DND-41 (cell line): ENCODE measurements around the gene ABRACL.
"Not testable (repeated sequence)": the region's sequence is repeated elsewhere in the genome, so short reads cannot be mapped to it uniquely, and the experiment has no call there.

Experiments
- ATAC-seq: fragments of 200-7000 bp; cut with Tn5 transposase; 3 replicates; pipeline ENCODE4 v1.9.1; 2021; ENCODE audit warnings: low read depth; ENCODE audit not compliant: insufficient read depth
- DNase-seq: peaks from one replicate; pipeline ENCODE4 v3.0.0-alpha.2; 2020
- H2AFZ ChIP-seq: 2 replicates; pipeline ENCODE4 v1.6.0; 2012; ENCODE audit warnings: low read depth, low read length
- H3K27ac ChIP-seq: 2 replicates; pipeline ENCODE4 v1.5.1; 2012; ENCODE audit warnings: low read length, inconsistent platforms
- H3K27me3 ChIP-seq: fragments of 200-600 bp; sonication (generic); 2 replicates; pipeline ENCODE4 v1.6.0; 2012; ENCODE audit warnings: low read length, mild to moderate bottlenecking, inconsistent platforms; ENCODE audit not compliant: insufficient read depth, poor library complexity
- H3K36me3 ChIP-seq: 2 replicates; pipeline ENCODE4 v1.5.1; 2012; ENCODE audit warnings: low read length, inconsistent platforms; ENCODE audit not compliant: insufficient read depth
- H3K4me1 ChIP-seq: 2 replicates; pipeline ENCODE4 v1.5.1; 2012; ENCODE audit warnings: mild to moderate bottlenecking, low read length; ENCODE audit not compliant: insufficient read depth
- H3K4me2 ChIP-seq: 2 replicates; pipeline ENCODE4 v1.6.0; 2012; ENCODE audit warnings: mild to moderate bottlenecking, moderate library complexity, low read length, inconsistent platforms; ENCODE audit not compliant: insufficient read depth
- H3K4me3 ChIP-seq, 2 experiments: fragments of 200-600 bp in 1 of 2; shearing (Covaris generic) in 1 of 2; 2 replicates each; pipeline ENCODE4 v1.5.1; 2012 to 2016; ENCODE audit warnings: inconsistent platforms in 2 of 2, low read length in 2 of 2, mild to moderate bottlenecking in 2 of 2, low read depth in 1 of 2, moderate library complexity in 1 of 2
- H3K79me2 ChIP-seq: 2 replicates; pipeline ENCODE4 v1.6.0; 2012; ENCODE audit warnings: low read length, inconsistent platforms; ENCODE audit not compliant: insufficient read depth
- H3K9ac ChIP-seq: 2 replicates; pipeline ENCODE4 v1.6.0; 2012; ENCODE audit warnings: low read depth, mild to moderate bottlenecking, inconsistent platforms, low read length, moderate library complexity
- H3K9me3 ChIP-seq: 2 replicates; pipeline ENCODE4 v1.5.1; 2012; ENCODE audit warnings: low read length, moderate library complexity, mild to moderate bottlenecking, inconsistent platforms; ENCODE audit not compliant: insufficient read depth, severe bottlenecking
- H4K20me1 ChIP-seq: 2 replicates; pipeline ENCODE4 v1.6.0; 2012; ENCODE audit warnings: low read length; ENCODE audit not compliant: insufficient read depth
- CTCF ChIP-seq: IDR thresholded peaks from 2 replicates; pipeline ENCODE4 v1.5.1; 2012; ENCODE audit warnings: borderline replicate concordance, low read length, moderate library complexity, mild to moderate bottlenecking; ENCODE audit not compliant: poor library complexity, severe bottlenecking; ENCODE audit errors: extremely low read depth
- EZH2 ChIP-seq: IDR thresholded peaks from 3 replicates; pipeline ENCODE4 v1.6.1; 2012; ENCODE audit warnings: borderline replicate concordance, low read depth, mild to moderate bottlenecking, moderate library complexity, low read length, inconsistent platforms; ENCODE audit not compliant: severe bottlenecking

ABRACL gene

GRCh38 chr6:139044250-139044649, 15.7 kb downstream of the ABRACL start:
- H4K20me1 ChIP-seq, result peaks cover 7% of the 10 kb centered on the region; the same call in 1 of the 2 replicates
- DNase-seq (no peak), ATAC-seq (no peak)
- H3K4me1 ChIP-seq, result no peaks in the 10 kb centered on the region
- H3K36me3 ChIP-seq, result peaks cover 46% of the 10 kb centered on the region
- no peak overlapping the region for H3K4me2 ChIP-seq
- no peak overlapping the region for H3K27ac ChIP-seq
- H3K79me2 ChIP-seq, result no peaks in the 10 kb centered on the region
- no peak overlapping the region for H3K4me3 ChIP-seq
- no peaks in the 10 kb centered on the region for H3K27me3 ChIP-seq
- no peak overlapping the region for H2AFZ ChIP-seq
- H3K9me3 ChIP-seq, result no peaks in the 10 kb centered on the region
- H3K9ac ChIP-seq, result no peak overlapping the region
- TF ChIP-seq EZH2 (no peak), CTCF (no peak)

- Histone ChIP-seq H2AFZ (no peak overlapping the region), H3K4me1 (no peaks in the 10 kb centered on the region), H3K36me3 (peaks cover 18% of the 10 kb centered on the region), H3K27ac (no peak overlapping the region), H3K9me3 (no peaks in the 10 kb centered on the region), H4K20me1 (no peaks in the 10 kb centered on the region), H3K27me3 (no peaks in the 10 kb centered on the region), H3K79me2 (no peaks in the 10 kb centered on the region), H3K4me3 (no peak overlapping the region), H3K4me2 (no peak overlapping the region), H3K9ac (no peak overlapping the region)
- DNase-seq (no peak), ATAC-seq (no peak)
- TF ChIP-seq CTCF (no peak), EZH2 (no peak)
Measured at GRCh38 chr6:139047677-139048076, 19.1 kb downstream of the ABRACL start.

GRCh38 chr6:139048912-139049311, 20.4 kb downstream of the ABRACL start:
- H3K9ac ChIP-seq, DNase-seq, H3K4me1 ChIP-seq, H3K4me3 ChIP-seq, H2AFZ ChIP-seq, H3K4me2 ChIP-seq, H3K36me3 ChIP-seq, H3K9me3 ChIP-seq, H3K79me2 ChIP-seq, H4K20me1 ChIP-seq, ATAC-seq, H3K27me3 ChIP-seq, H3K27ac ChIP-seq: not testable (repeated sequence)

GRCh38 chr6:139050131-139050769, 21.7 kb downstream of the ABRACL start:
- H3K27me3 ChIP-seq, H4K20me1 ChIP-seq, H3K9ac ChIP-seq, H3K27ac ChIP-seq, H3K36me3 ChIP-seq, H3K9me3 ChIP-seq, H2AFZ ChIP-seq, ATAC-seq, H3K79me2 ChIP-seq, H3K4me1 ChIP-seq, H3K4me2 ChIP-seq, DNase-seq, H3K4me3 ChIP-seq: not testable (repeated sequence)
